CD4-positive, alpha-beta T cell (primary cell): Measurements from ENCODE around the gene PAPPA. TPM values are rescaled to one million over a fixed set of nuclear protein-coding genes. Genes with fewer than 3 reads are reported as not detected.

Experiments used
- ATAC-seq: fragments of 200-7000 bp; cut with Tn5 transposase; one replicate; pipeline ENCODE4 v1.10.0; 2022; ENCODE audit warnings: mild to moderate bottlenecking; ENCODE audit not compliant: poor library complexity
- CTCF ChIA-PET: fragments of 350-600 bp; sonication (Branson Sonifier 250); formaldehyde crosslinking; loops from one replicate; lab custom pipeline; 2021; ENCODE audit warnings: antibody characterized with exemption, inconsistent platforms; lab: Charles Lee
- POLR2A ChIA-PET: fragments of 350-600 bp; sonication (Branson Sonifier 250); formaldehyde crosslinking; loops from one replicate; lab custom pipeline; 2021; ENCODE audit warnings: antibody characterized with exemption, inconsistent platforms; lab: Charles Lee
- DNase-seq, 14 experiments: peaks; one replicate each; pipeline ENCODE4 v3.0.0-alpha.2; 2013 to 2020; ENCODE audit warnings: mixed read lengths in 2 of 14
- H3K27ac ChIP-seq, 2 donors: one replicate each; pipeline versions ENCODE4 v1.5.1 to v1.7.0; 2013; ENCODE audit warnings: low read length in 2 of 2, low read depth in 1 of 2, mild to moderate bottlenecking in 1 of 2
- H3K27me3 ChIP-seq, 2 experiments: 1 replicate in 1 of 2; 2 replicates in 1 of 2; pipeline versions ENCODE4 v1.6.1 to v1.7.0; 2013; ENCODE audit warnings: low read length in 2 of 2, control low read depth in 1 of 2, mild to moderate bottlenecking in 1 of 2, moderate library complexity in 1 of 2; ENCODE audit not compliant: insufficient read depth in 2 of 2, control insufficient read depth in 1 of 2
- H3K36me3 ChIP-seq: one replicate; pipeline ENCODE4 v1.6.1; 2013; ENCODE audit warnings: low read length, control low read depth; ENCODE audit not compliant: insufficient read depth
- H3K4me1 ChIP-seq: one replicate; pipeline ENCODE4 v1.6.1; 2013; ENCODE audit warnings: low read length, control low read depth; ENCODE audit not compliant: insufficient read depth
- H3K4me3 ChIP-seq: one replicate; pipeline ENCODE4 v1.5.1; 2013; ENCODE audit warnings: mild to moderate bottlenecking, low read length, moderate library complexity
- H3K9me3 ChIP-seq, 2 experiments: 1 replicate in 1 of 2; 2 replicates in 1 of 2; pipeline versions ENCODE4 v1.6.1 to v1.7.0; 2013; ENCODE audit warnings: low read length in 2 of 2, mild to moderate bottlenecking in 2 of 2, control low read depth in 1 of 2, moderate library complexity in 1 of 2; ENCODE audit not compliant: control insufficient read depth in 1 of 2, insufficient read depth in 1 of 2
- H3K27ac Mint-ChIP-seq: one replicate; pipeline ENCODE4 v1.8.0; 2020; ENCODE audit warnings: mixed read lengths
- H3K27me3 Mint-ChIP-seq: one replicate; pipeline ENCODE4 v1.8.0; 2021; ENCODE audit warnings: mixed read lengths
- H3K36me3 Mint-ChIP-seq: one replicate; pipeline ENCODE4 v1.8.0; 2021; ENCODE audit warnings: low read depth, mixed read lengths
- H3K4me1 Mint-ChIP-seq: one replicate; pipeline ENCODE4 v1.8.0; 2021; ENCODE audit warnings: low read depth, mixed read lengths
- H3K4me3 Mint-ChIP-seq: one replicate; pipeline ENCODE4 v1.8.0; 2020; ENCODE audit warnings: mild to moderate bottlenecking, mixed read lengths
- H3K9me3 Mint-ChIP-seq: one replicate; pipeline ENCODE4 v1.8.0; 2020; ENCODE audit warnings: mixed read lengths
- intact Hi-C, 2 experiments: fragments of 100-400 bp; cut with DNase I in 1 of 2; cut with micrococcal nuclease in 1 of 2; formaldehyde crosslinking; loops; one replicate each; pipeline versions ENCODE4 v1.15.1 to v1.9.0; 2023 to 2025; cut with DNase I, micrococcal nuclease
- total RNA-seq, 174 experiments: library from RNA in 2 of 174; stranded (reverse) in 2 of 174; gene quantifications; one replicate each; pipeline ENCODE4 v1.2.3 and lab custom pipeline; 2021 to 2026
- TF ChIP-seq, protein P1 (sequence below): fragments of 200-600 bp; IDR thresholded peaks from one replicate; pipeline ENCODE4 v1.8.0; 2022; ENCODE audit warnings: antibody characterized with exemption, mild to moderate bottlenecking

The PAPPA gene
- total RNA-seq, 2 experiments from 2014 or later: 0.03 TPM; not detected in 1

DNA sequence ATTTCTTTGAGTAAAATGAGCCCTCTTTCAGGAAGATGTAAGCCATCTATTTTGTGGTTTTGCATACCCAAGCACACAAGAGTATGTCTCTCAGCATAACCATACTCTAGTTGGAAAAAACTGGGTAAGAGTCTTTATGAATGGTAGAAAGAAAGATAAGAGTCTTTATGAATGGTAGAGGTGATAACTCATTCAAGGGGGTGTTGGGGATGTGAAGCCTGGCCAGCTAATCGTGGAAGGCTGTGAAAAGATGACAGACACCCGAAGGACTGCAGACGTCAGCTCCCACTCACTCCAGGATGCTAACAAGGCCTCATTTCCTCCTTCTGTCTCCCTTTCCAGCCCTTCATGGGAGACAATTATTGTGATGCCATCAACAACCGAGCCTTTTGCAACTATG, 228.5 kb downstream of the PAPPA start:
- no peaks in the 10 kb centered on the region for H3K27me3 ChIP-seq
- ChIA-PET POLR2A (no interaction called here), CTCF (no interaction called here)
- Mint-ChIP-seq H3K4me1 (no peaks in the 10 kb centered on the region), H3K4me3 (no peak overlapping the region), H3K36me3 (no peaks in the 10 kb centered on the region), H3K27ac (no peak overlapping the region), H3K9me3 (no peaks in the 10 kb centered on the region), H3K27me3 (no peaks in the 10 kb centered on the region)
- H3K9me3 ChIP-seq: no peaks in the 10 kb centered on the region
- TF ChIP-seq, protein P1, sequence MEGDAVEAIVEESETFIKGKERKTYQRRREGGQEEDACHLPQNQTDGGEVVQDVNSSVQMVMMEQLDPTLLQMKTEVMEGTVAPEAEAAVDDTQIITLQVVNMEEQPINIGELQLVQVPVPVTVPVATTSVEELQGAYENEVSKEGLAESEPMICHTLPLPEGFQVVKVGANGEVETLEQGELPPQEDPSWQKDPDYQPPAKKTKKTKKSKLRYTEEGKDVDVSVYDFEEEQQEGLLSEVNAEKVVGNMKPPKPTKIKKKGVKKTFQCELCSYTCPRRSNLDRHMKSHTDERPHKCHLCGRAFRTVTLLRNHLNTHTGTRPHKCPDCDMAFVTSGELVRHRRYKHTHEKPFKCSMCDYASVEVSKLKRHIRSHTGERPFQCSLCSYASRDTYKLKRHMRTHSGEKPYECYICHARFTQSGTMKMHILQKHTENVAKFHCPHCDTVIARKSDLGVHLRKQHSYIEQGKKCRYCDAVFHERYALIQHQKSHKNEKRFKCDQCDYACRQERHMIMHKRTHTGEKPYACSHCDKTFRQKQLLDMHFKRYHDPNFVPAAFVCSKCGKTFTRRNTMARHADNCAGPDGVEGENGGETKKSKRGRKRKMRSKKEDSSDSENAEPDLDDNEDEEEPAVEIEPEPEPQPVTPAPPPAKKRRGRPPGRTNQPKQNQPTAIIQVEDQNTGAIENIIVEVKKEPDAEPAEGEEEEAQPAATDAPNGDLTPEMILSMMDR: no peak
- intact Hi-C loops: no loop called here
- no peak overlapping the region for H3K27ac ChIP-seq
- no peak overlapping the region for H3K4me3 ChIP-seq
- ATAC-seq (no peak), DNase-seq (no peak)
- no peaks in the 10 kb centered on the region for H3K4me1 ChIP-seq
- H3K36me3 ChIP-seq: no peaks in the 10 kb centered on the region

DNA sequence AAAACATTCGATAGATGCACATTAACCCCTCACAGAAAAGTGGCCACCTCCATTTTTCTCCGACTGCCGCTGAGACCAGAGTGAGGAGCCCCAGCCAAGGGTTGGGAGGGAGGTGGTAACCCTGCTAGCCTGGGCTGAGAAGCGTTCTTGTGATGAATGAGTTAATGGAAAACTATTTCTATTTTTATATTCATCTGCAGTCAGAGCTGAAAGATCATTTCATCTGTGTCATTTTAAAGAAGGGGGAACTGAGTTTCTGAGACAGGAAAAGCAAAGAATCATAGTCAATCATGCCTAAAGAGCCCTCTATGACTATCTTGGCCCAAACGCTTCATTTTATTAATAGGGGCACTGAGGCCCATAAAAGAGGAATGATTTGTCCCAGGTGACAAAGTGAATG, 229.5 kb downstream of the PAPPA start:
- TF ChIP-seq, protein P1: no peak
- Mint-ChIP-seq H3K4me3 (no peak overlapping the region), H3K36me3 (no peaks in the 10 kb centered on the region), H3K9me3 (no peaks in the 10 kb centered on the region), H3K27ac (no peak overlapping the region), H3K4me1 (no peaks in the 10 kb centered on the region), H3K27me3 (no peaks in the 10 kb centered on the region)
- Histone ChIP-seq H3K9me3 (no peaks in the 10 kb centered on the region), H3K27ac (no peak overlapping the region), H3K4me1 (no peaks in the 10 kb centered on the region), H3K27me3 (no peaks in the 10 kb centered on the region), H3K4me3 (no peak overlapping the region), H3K36me3 (no peaks in the 10 kb centered on the region)
- intact Hi-C loops: no loop called here
- no peak for DNase-seq
- POLR2A ChIA-PET: no interaction called here
- CTCF ChIA-PET: no interaction called here
- ATAC-seq: no peak

DNA sequence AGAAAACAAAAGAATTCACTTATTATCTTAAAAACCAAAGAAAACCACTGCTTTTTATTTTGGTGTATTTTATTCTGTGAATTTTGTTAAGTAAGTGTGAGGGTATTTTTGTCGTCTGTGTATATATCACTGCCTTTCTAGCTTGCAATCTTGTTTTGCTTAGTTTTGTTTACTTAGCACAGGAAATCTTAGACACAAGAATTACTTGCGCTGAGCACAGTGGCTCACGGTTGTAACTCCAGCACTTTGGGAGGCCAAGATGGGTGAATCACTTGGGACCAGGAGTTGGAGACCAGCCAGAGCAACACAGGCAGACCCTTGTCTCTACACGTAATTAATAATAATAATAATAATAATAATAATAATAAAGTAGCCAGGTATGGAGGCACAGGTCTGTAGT, 230.3 kb downstream of the PAPPA start:
- TF ChIP-seq, protein P1: no peak
- Histone ChIP-seq H3K4me3 (no peak overlapping the region), H3K36me3 (no peaks in the 10 kb centered on the region), H3K4me1 (no peaks in the 10 kb centered on the region), H3K9me3 (no peaks in the 10 kb centered on the region), H3K27ac (no peak overlapping the region), H3K27me3 (no peaks in the 10 kb centered on the region)
- Mint-ChIP-seq H3K27ac (no peak overlapping the region), H3K4me3 (no peak overlapping the region), H3K27me3 (no peaks in the 10 kb centered on the region), H3K4me1 (no peaks in the 10 kb centered on the region), H3K36me3 (no peaks in the 10 kb centered on the region), H3K9me3 (no peaks in the 10 kb centered on the region)
- ChIA-PET CTCF (no interaction called here), POLR2A (no interaction called here)
- DNase-seq (no peak), ATAC-seq (no peak)
- intact Hi-C loops: no loop called here
